Measurements from ENCODE around the gene ST6GAL2. TPM values are rescaled to one million over a fixed set of nuclear protein-coding genes. Genes with fewer than 3 reads are reported as not detected.
A peak's percentile ranks its signal among the peaks of the same experiment; 100 is the strongest.

The ST6GAL2 gene
- total and polyA plus RNA-seq, 2 experiments from 2014 or later = 13.4 to 25.7 TPM

- ATAC-seq = no peak
- no peak overlapping the region for H3K4me3 ChIP-seq
Measured at GRCh38 chr2:106851087-106851874, 34.7 kb downstream of the ST6GAL2 start.

GRCh38 chr2:106849253-106849652 is 36.7 kb downstream of the ST6GAL2 start:
- Histone ChIP-seq H3F3A (replicated peaks; ENCODE audit: low read depth) (no peaks in the 10 kb centered on the region), H3K27ac (ENCODE audit: low read depth) (no peak overlapping the region), H3K4me3 (no peak overlapping the region), H3K79me2 (replicated peaks; ENCODE audit: insufficient read depth) (peaks cover 21% of the 10 kb centered on the region), H2AFZ (no peak overlapping the region), H3K4me2 (no peak overlapping the region), H3K9me2 (ENCODE audit: insufficient read depth) (0 out of 2 replicates have a peak, but pooled peaks cover 3% of the 10 kb centered on the region), H3K27me3 (ENCODE audit: insufficient read depth) (no peaks in the 10 kb centered on the region), H3K36me3 (ENCODE audit: insufficient read depth) (no peaks in the 10 kb centered on the region), H3K4me1 (ENCODE audit: insufficient read depth) (peaks cover 42% of the 10 kb centered on the region), H4K20me1 (replicated peaks; ENCODE audit: insufficient read depth) (peaks cover 5% of the 10 kb centered on the region; the same call in 1 of the 2 replicates)
- no peak overlapping the region for H3K4me3 Mint-ChIP-seq
- no peaks in the 10 kb centered on the region for H3K36me3 Mint-ChIP-seq (ENCODE audit: low read depth)
- H3K9me3 Mint-ChIP-seq = no peaks in the 10 kb centered on the region
- peaks cover 2% of the 10 kb centered on the region for H3K27me3 Mint-ChIP-seq (ENCODE audit: insufficient read depth, low read depth, poor library complexity)
- peaks cover 46% of the 10 kb centered on the region for H3K4me1 Mint-ChIP-seq
- no peak overlapping the region for H3K27ac Mint-ChIP-seq
- no peak for ATAC-seq
- DNase-seq (ENCODE audit: low spot score) = no peak
- TF ChIP-seq CREB1 (CRISPR knock-in tag; IDR thresholded peaks at IDR 0.05; ENCODE audit: low read depth) = no peak
- TF ChIP-seq ZNF114 (CRISPR knock-in tag; IDR thresholded peaks at IDR 0.05) = no peak
- no peak for TF ChIP-seq STAT1 (IDR thresholded peaks at IDR 0.05; ENCODE audit: unreplicated experiment)
- TF ChIP-seq EZH2 (IDR thresholded peaks at IDR 0.05; ENCODE audit: low read depth, unreplicated experiment) = no peak
- TF ChIP-seq ZNF462 (CRISPR knock-in tag; IDR thresholded peaks at IDR 0.05) = no peak
- TF ChIP-seq ZNF331 (CRISPR knock-in tag; IDR thresholded peaks at IDR 0.05; ENCODE audit: low read depth) = no peak
- TF ChIP-seq POLR2AphosphoS5 (IDR thresholded peaks at IDR 0.05; ENCODE audit: low read depth) = no peak
- TF ChIP-seq ETS1 (IDR thresholded peaks at IDR 0.05) = no peak
- TF ChIP-seq EZH2phosphoT487 (IDR thresholded peaks at IDR 0.05; ENCODE audit: unreplicated experiment) = no peak
- TF ChIP-seq CTCF (conservative IDR thresholded peaks at IDR 0.05; ENCODE audit: low read depth in 2 of 2) = no peak
- no peak for TF ChIP-seq NANOG (IDR thresholded peaks at IDR 0.05; ENCODE audit: borderline replicate concordance)

More at GRCh38 chr2:106851087-106851874, 34.7 kb downstream of the ST6GAL2 start:
- Histone ChIP-seq H3K27me3 (ENCODE audit: insufficient read depth) (no peaks in the 10 kb centered on the region), H3F3A (replicated peaks; ENCODE audit: low read depth) (no peaks in the 10 kb centered on the region), H3K79me2 (replicated peaks; ENCODE audit: insufficient read depth) (peaks cover 21% of the 10 kb centered on the region), H3K4me2 (peak overlapping the region; percentile 28), H3K4me1 (ENCODE audit: insufficient read depth) (peaks cover 56% of the 10 kb centered on the region), H4K20me1 (replicated peaks; ENCODE audit: insufficient read depth) (peaks cover 5% of the 10 kb centered on the region; the same call in 1 of the 2 replicates), H3K36me3 (ENCODE audit: insufficient read depth) (no peaks in the 10 kb centered on the region), H3K27ac (ENCODE audit: low read depth) (no peak overlapping the region), H2AFZ (no peak overlapping the region), H3K9me2 (ENCODE audit: insufficient read depth) (0 out of 2 replicates have a peak, but pooled peaks cover 5% of the 10 kb centered on the region)
- H3K4me3 Mint-ChIP-seq = no peak overlapping the region
- H3K9me3 Mint-ChIP-seq = no peaks in the 10 kb centered on the region
- H3K27ac Mint-ChIP-seq = no peak overlapping the region; the same call in 1 of the 2 replicates
- H3K4me1 Mint-ChIP-seq = peaks cover 58% of the 10 kb centered on the region
- DNase-seq (ENCODE audit: low spot score) = no peak
- H3K27me3 Mint-ChIP-seq (ENCODE audit: insufficient read depth, low read depth, poor library complexity) = no peaks in the 10 kb centered on the region
- TF ChIP-seq JUNB (IDR thresholded peaks at IDR 0.05; ENCODE audit: unreplicated experiment) = no peak
- H3K36me3 Mint-ChIP-seq (ENCODE audit: low read depth) = no peaks in the 10 kb centered on the region
